CD14-positive monocyte (primary cell): ENCODE results near the gene BTN2A1. TPM values are rescaled to one million over a fixed set of nuclear protein-coding genes. Genes with fewer than 3 reads are reported as not detected.

Experiments used
- DNase-seq, 3 donors: peaks; one replicate each; pipeline ENCODE4 v3.0.0-alpha.2; 2011 to 2022
- H2AFZ ChIP-seq: 2 replicates; pipeline ENCODE4 v1.6.0; 2012; ENCODE audit warnings: mild to moderate bottlenecking, low read depth, low read length, inconsistent platforms; ENCODE audit not compliant: insufficient read depth, poor library complexity, severe bottlenecking
- H3K27ac ChIP-seq, 2 donors: 1 replicate in 1 of 2; 2 replicates in 1 of 2; pipeline ENCODE4 v1.5.1; 2012 to 2013; ENCODE audit warnings: low read length in 2 of 2, control low read depth in 1 of 2, inconsistent platforms in 1 of 2, low read depth in 1 of 2, mild to moderate bottlenecking in 1 of 2
- H3K27me3 ChIP-seq, 2 donors: one replicate each; pipeline versions ENCODE4 v1.6.0 to v1.6.1; 2011 to 2013; ENCODE audit warnings: low read length in 2 of 2; ENCODE audit not compliant: control insufficient read depth in 2 of 2, insufficient read depth in 2 of 2
- H3K36me3 ChIP-seq, 2 donors: replicated peaks in 1 of 2; 1 replicate in 1 of 2; 2 replicates in 1 of 2; pipeline versions ENCODE4 v1.5.1 to v1.6.1; 2012 to 2013; ENCODE audit warnings: low read length in 2 of 2, control low read depth in 1 of 2, inconsistent platforms in 1 of 2, mild to moderate bottlenecking in 1 of 2; ENCODE audit not compliant: insufficient read depth in 2 of 2, control insufficient read depth in 1 of 2
- H3K4me1 ChIP-seq, 2 donors: 1 replicate in 1 of 2; 2 replicates in 1 of 2; pipeline versions ENCODE4 v1.5.1 to v1.6.1; 2012 to 2013; ENCODE audit warnings: low read length in 2 of 2, control low read depth in 1 of 2, inconsistent platforms in 1 of 2, mild to moderate bottlenecking in 1 of 2, moderate library complexity in 1 of 2; ENCODE audit not compliant: insufficient read depth in 2 of 2, control insufficient read depth in 1 of 2
- H3K4me2 ChIP-seq: replicated peaks from 2 replicates; pipeline ENCODE3; 2012; ENCODE audit warnings: low read length, moderate library complexity, mild to moderate bottlenecking; ENCODE audit not compliant: poor library complexity, severe bottlenecking; ENCODE audit errors: extremely low read depth
- H3K4me3 ChIP-seq, 3 experiments: fragments of 200-600 bp in 1 of 3; sonication (generic) in 1 of 3; replicated peaks in 1 of 3; 1 replicate in 2 of 3; 2 replicates in 1 of 3; pipeline ENCODE4 v1.5.1; 2011 to 2013; ENCODE audit warnings: low read length in 3 of 3, mild to moderate bottlenecking in 3 of 3, control low read depth in 2 of 3, low read depth in 2 of 3, inconsistent platforms in 1 of 3, moderate library complexity in 1 of 3
- H3K79me2 ChIP-seq: 2 replicates; pipeline ENCODE4 v1.6.0; 2012; ENCODE audit warnings: mild to moderate bottlenecking, control low read depth, inconsistent platforms, low read length, moderate library complexity; ENCODE audit not compliant: insufficient read depth
- H3K9ac ChIP-seq: 2 replicates; pipeline ENCODE4 v1.6.0; 2017; ENCODE audit warnings: low read length, mild to moderate bottlenecking; ENCODE audit not compliant: insufficient read depth, poor library complexity, severe bottlenecking
- H3K9me3 ChIP-seq, 2 donors: replicated peaks in 1 of 2; 1 replicate in 1 of 2; 2 replicates in 1 of 2; pipeline versions ENCODE4 v1.5.1 to v1.6.1; 2012 to 2013; ENCODE audit warnings: low read length in 2 of 2, control low read depth in 1 of 2; ENCODE audit not compliant: control insufficient read depth in 1 of 2, insufficient read depth in 1 of 2
- H4K20me1 ChIP-seq: 2 replicates; pipeline ENCODE4 v1.6.0; 2012; ENCODE audit warnings: mild to moderate bottlenecking, low read length, control low read depth, moderate library complexity; ENCODE audit not compliant: insufficient read depth
- H3K27ac Mint-ChIP-seq, 7 donors: one replicate each; pipeline ENCODE4 v1.8.0; 2020; ENCODE audit warnings: mild to moderate bottlenecking in 7 of 7, mixed read lengths in 7 of 7, moderate library complexity in 6 of 7, inconsistent platforms in 2 of 7
- H3K27me3 Mint-ChIP-seq, 3 donors: one replicate each; pipeline ENCODE4 v1.8.0; 2021 to 2022; ENCODE audit warnings: low read depth in 3 of 3, mild to moderate bottlenecking in 3 of 3, mixed read lengths in 3 of 3, moderate library complexity in 3 of 3, inconsistent platforms in 1 of 3
- H3K36me3 Mint-ChIP-seq, 2 donors: one replicate each; pipeline ENCODE4 v1.8.0; 2020; ENCODE audit warnings: mixed read lengths in 2 of 2, inconsistent platforms in 1 of 2, mild to moderate bottlenecking in 1 of 2
- H3K4me1 Mint-ChIP-seq: one replicate; pipeline ENCODE4 v1.8.0; 2020; ENCODE audit warnings: mild to moderate bottlenecking, mixed read lengths
- H3K4me3 Mint-ChIP-seq, 2 donors: one replicate each; pipeline ENCODE4 v1.8.0; 2020; ENCODE audit warnings: mild to moderate bottlenecking in 2 of 2, mixed read lengths in 2 of 2, moderate library complexity in 1 of 2
- H3K9me3 Mint-ChIP-seq, 7 donors: one replicate each; pipeline ENCODE4 v1.8.0; 2020 to 2022; ENCODE audit warnings: mixed read lengths in 7 of 7, mild to moderate bottlenecking in 6 of 7, moderate library complexity in 6 of 7, inconsistent platforms in 2 of 7
- WGBS: methylation state at CpG from one replicate; pipeline ENCODE4 v1.1.5; 2013; ENCODE audit warnings: missing lambda C conversion rate; ENCODE audit not compliant: insufficient coverage; 5-methylcytosine and 5-hydroxymethylcytosine counted together
- intact Hi-C, 2 donors: fragments of 100-400 bp; cut with micrococcal nuclease; formaldehyde crosslinking; loops; one replicate each; pipeline versions ENCODE4 v1.15.0 to v1.15.1; 2023
- polyA plus RNA-seq, 3 donors: library from polyadenylated mRNA; depleted of rRNA in 1 of 3; unstranded in 2 of 3; stranded (reverse) in 1 of 3; fragments of 300-500 nt in 2 of 3; fragments of >200 nt in 1 of 3; fragmentation: Illumina TruSeq in 2 of 3; gene quantifications; 1 replicate in 2 of 3; 2 replicates in 1 of 3; pipeline ENCODE4 v1.2.3, GENCODE V29; 2012 to 2021
- TF ChIP-seq, protein P1 (sequence below): fragments of 200-600 bp; IDR thresholded peaks from one replicate; pipeline ENCODE4 v1.8.0; 2022; ENCODE audit warnings: antibody characterized with exemption, mild to moderate bottlenecking

Gene BTN2A1
- polyA plus RNA-seq, 3 donors: 4.3 to 66.4 (median 10.8) TPM

DNA sequence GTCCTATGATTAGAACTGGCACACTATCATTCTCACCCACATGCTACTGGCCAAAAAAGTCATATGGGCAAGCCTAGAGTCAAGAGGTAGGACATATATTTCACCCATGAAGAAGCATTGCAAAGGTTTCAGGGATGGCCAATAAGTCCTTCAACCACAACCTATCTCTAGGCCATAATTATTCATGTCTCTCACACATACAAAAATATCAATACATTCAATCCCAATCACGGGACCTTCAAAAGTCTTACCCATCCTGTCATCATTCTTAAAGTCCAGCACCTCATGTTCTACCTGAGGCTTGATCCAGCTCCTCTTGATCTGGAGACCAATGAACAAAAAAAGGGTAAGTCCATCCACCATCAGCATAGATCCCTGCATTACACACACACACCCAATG is 29.7 kb downstream of the BTN2A1 start:
- no peak overlapping the region for H3K27ac ChIP-seq
- H4K20me1 ChIP-seq: no peaks in the 10 kb centered on the region
- H3K27me3 ChIP-seq: no peaks in the 10 kb centered on the region
- WGBS: 100% methylated on average over 1 of the region's 1 CpG
- H3K4me3 Mint-ChIP-seq: no peak overlapping the region
- H3K27ac Mint-ChIP-seq: no peak overlapping the region
- H3K79me2 ChIP-seq: no peaks in the 10 kb centered on the region
- H3K4me1 ChIP-seq: peaks cover 4 to 7% of the 10 kb centered on the region in 2 donors
- H3K9me3 Mint-ChIP-seq: peaks cover 0 to 8% (median 2%) of the 10 kb centered on the region in 7 donors
- no peak for DNase-seq
- no peak overlapping the region for H3K9ac ChIP-seq
- peaks cover 0 to 4% (median 0%) of the 10 kb centered on the region in 3 donors for H3K27me3 Mint-ChIP-seq
- TF ChIP-seq, protein P1, sequence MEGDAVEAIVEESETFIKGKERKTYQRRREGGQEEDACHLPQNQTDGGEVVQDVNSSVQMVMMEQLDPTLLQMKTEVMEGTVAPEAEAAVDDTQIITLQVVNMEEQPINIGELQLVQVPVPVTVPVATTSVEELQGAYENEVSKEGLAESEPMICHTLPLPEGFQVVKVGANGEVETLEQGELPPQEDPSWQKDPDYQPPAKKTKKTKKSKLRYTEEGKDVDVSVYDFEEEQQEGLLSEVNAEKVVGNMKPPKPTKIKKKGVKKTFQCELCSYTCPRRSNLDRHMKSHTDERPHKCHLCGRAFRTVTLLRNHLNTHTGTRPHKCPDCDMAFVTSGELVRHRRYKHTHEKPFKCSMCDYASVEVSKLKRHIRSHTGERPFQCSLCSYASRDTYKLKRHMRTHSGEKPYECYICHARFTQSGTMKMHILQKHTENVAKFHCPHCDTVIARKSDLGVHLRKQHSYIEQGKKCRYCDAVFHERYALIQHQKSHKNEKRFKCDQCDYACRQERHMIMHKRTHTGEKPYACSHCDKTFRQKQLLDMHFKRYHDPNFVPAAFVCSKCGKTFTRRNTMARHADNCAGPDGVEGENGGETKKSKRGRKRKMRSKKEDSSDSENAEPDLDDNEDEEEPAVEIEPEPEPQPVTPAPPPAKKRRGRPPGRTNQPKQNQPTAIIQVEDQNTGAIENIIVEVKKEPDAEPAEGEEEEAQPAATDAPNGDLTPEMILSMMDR: no peak
- no peak overlapping the region for H3K4me2 ChIP-seq
- H2AFZ ChIP-seq: no peak overlapping the region
- no peaks in the 10 kb centered on the region for H3K36me3 Mint-ChIP-seq
- H3K4me3 ChIP-seq: no peak overlapping the region
- H3K9me3 ChIP-seq: no peaks in the 10 kb centered on the region
- H3K36me3 ChIP-seq: no peaks in the 10 kb centered on the region
- intact Hi-C loops: no loop called here
- H3K4me1 Mint-ChIP-seq: peaks cover 14% of the 10 kb centered on the region

DNA sequence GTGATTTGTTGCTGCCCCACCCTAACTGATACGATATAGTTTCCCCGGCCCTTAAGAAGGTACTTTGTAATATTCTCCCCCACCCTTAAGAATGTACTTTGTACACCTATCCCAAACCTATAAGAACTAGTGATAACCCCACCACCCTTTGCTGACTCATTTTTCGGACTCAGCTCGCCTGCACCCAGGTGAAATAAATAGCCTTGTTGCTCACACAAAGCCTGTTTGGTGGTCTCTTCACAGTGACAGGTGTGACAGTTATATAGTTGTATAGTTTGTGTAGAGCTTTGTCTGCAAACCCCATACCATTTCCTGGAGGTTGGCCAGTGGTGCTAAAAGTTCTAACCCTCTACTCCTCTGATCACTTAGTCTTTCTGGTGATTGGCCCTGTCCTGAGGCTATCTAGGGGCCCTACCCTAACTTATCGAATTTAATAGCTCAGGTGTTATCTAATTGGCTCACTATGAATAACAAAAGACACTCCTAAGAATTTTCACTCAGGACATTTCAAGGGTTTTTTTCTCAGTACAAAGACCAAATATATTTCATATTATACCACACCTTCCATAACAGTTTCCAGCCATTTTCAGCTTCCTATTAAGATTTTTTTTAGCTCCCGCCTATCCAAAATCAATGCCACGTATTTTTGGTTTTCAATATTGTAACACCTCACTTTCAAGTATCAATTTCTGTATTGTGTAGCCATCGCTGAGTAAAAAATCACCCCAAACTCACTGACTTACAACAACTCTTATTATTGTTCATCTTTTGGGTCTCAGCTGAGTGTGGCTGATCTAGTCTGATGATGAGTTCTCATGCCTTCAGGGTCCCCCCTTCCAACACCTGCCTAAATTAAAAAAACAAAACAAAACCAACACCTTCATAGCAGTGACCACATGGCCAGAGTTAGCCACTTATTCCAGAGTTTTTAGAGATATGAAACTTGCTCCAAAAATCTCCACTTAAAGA is 32.5 kb downstream of the BTN2A1 start:
- peaks cover 5 to 6% (median 6%) of the 10 kb centered on the region in 3 donors for H3K27me3 Mint-ChIP-seq
- H4K20me1 ChIP-seq: no peaks in the 10 kb centered on the region
- TF ChIP-seq, protein P1: no peak
- peaks cover 0 to 2% of the 10 kb centered on the region in 2 donors for H3K27me3 ChIP-seq
- H3K4me3 Mint-ChIP-seq: no peak overlapping the region
- no peak overlapping the region for H3K27ac ChIP-seq
- H3K4me3 ChIP-seq: no peak overlapping the region
- no peak for DNase-seq
- intact Hi-C loops: no loop called here
- H3K4me1 Mint-ChIP-seq: peaks cover 10% of the 10 kb centered on the region
- no peak overlapping the region for H3K4me2 ChIP-seq
- 53% methylated on average over 3 of the region's 8 CpGs for WGBS
- no peaks in the 10 kb centered on the region for H3K36me3 Mint-ChIP-seq
- no peak overlapping the region for H3K27ac Mint-ChIP-seq
- peaks cover 0 to 8% (median 2%) of the 10 kb centered on the region in 7 donors for H3K9me3 Mint-ChIP-seq
- no peak overlapping the region for H3K9ac ChIP-seq
- no peaks in the 10 kb centered on the region for H3K79me2 ChIP-seq
- H3K4me1 ChIP-seq: peaks cover 4 to 5% of the 10 kb centered on the region in 2 donors
- H3K9me3 ChIP-seq: no peaks in the 10 kb centered on the region
- H2AFZ ChIP-seq: no peak overlapping the region
- no peaks in the 10 kb centered on the region for H3K36me3 ChIP-seq
